CD4-positive, CD25-positive, alpha-beta regulatory T cell (primary cell): ENCODE data around the gene BMP2K. TPM values are rescaled to one million over a fixed set of nuclear protein-coding genes. Genes with fewer than 3 reads are reported as not detected.

Experiments used
- ATAC-seq, 2 donors: fragments of 150-1000 bp; cut with Tn5 transposase; one replicate each; pipeline ENCODE4 v1.10.0; 2021; ENCODE audit warnings: low read depth in 2 of 2, moderate number of reproducible peaks in 2 of 2, moderate library complexity in 1 of 2
- DNase-seq, 3 donors: peaks; one replicate each; pipeline versions ENCODE4 v3.0.0 to v3.0.0-alpha.2; 2012 to 2022; ENCODE audit warnings: mixed read lengths in 1 of 3
- H3K27ac ChIP-seq: one replicate; pipeline ENCODE4 v1.7.0; 2013; ENCODE audit warnings: mild to moderate bottlenecking, low read length; ENCODE audit not compliant: insufficient read depth, poor library complexity, severe bottlenecking
- H3K27me3 ChIP-seq: one replicate; pipeline ENCODE4 v1.7.0; 2013; ENCODE audit warnings: low read length; ENCODE audit not compliant: control insufficient read depth, insufficient read depth
- H3K36me3 ChIP-seq: one replicate; pipeline ENCODE4 v1.7.0; 2013; ENCODE audit warnings: mild to moderate bottlenecking, low read length, moderate library complexity; ENCODE audit not compliant: control insufficient read depth, insufficient read depth
- H3K4me1 ChIP-seq: 2 replicates; pipeline ENCODE4 v1.7.0; 2013; ENCODE audit warnings: mild to moderate bottlenecking, low read length; ENCODE audit not compliant: insufficient read depth, control insufficient read depth, poor library complexity, severe bottlenecking
- H3K4me3 ChIP-seq: one replicate; pipeline ENCODE4 v1.7.0; 2013; ENCODE audit warnings: low read depth, mild to moderate bottlenecking, low read length, moderate library complexity
- H3K9me3 ChIP-seq, 2 experiments: 1 replicate in 1 of 2; 2 replicates in 1 of 2; pipeline ENCODE4 v1.7.0; 2013; ENCODE audit warnings: low read length in 2 of 2, mild to moderate bottlenecking in 1 of 2, moderate library complexity in 1 of 2; ENCODE audit not compliant: control insufficient read depth in 2 of 2
- H3K27ac Mint-ChIP-seq, 3 donors: one replicate each; pipeline ENCODE4 v1.8.0; 2020 to 2022; ENCODE audit warnings: mild to moderate bottlenecking in 3 of 3, mixed read lengths in 3 of 3, moderate library complexity in 2 of 3
- H3K27me3 Mint-ChIP-seq: one replicate; pipeline ENCODE4 v1.8.0; 2022; ENCODE audit warnings: mild to moderate bottlenecking, mixed read lengths
- H3K36me3 Mint-ChIP-seq: one replicate; pipeline ENCODE4 v1.8.0; 2020; ENCODE audit warnings: mixed read lengths
- H3K4me1 Mint-ChIP-seq, 4 donors: one replicate each; pipeline ENCODE4 v1.8.0; 2020 to 2022; ENCODE audit warnings: mixed read lengths in 4 of 4, mild to moderate bottlenecking in 1 of 4
- H3K4me3 Mint-ChIP-seq, 4 donors: one replicate each; pipeline ENCODE4 v1.8.0; 2020 to 2022; ENCODE audit warnings: mild to moderate bottlenecking in 4 of 4, mixed read lengths in 4 of 4, moderate library complexity in 3 of 4
- H3K9me3 Mint-ChIP-seq, 7 donors: one replicate each; pipeline ENCODE4 v1.8.0; 2020 to 2022; ENCODE audit warnings: mixed read lengths in 7 of 7, mild to moderate bottlenecking in 3 of 7, moderate library complexity in 2 of 7
- polyA plus RNA-seq, 4 donors: library from polyadenylated mRNA; unstranded; fragments of 300-500 nt; fragmentation: Illumina TruSeq; gene quantifications; one replicate each; pipeline ENCODE4 v1.2.3, GENCODE V29; 2021
- total RNA-seq: library from RNA; stranded (reverse); gene quantifications from one replicate; pipeline ENCODE4 v1.2.3, GENCODE V29; 2022

The BMP2K gene
- total and polyA plus RNA-seq, 5 donors from 2014 or later = 1.2 to 7.8 (median 2.0) TPM

DNA sequence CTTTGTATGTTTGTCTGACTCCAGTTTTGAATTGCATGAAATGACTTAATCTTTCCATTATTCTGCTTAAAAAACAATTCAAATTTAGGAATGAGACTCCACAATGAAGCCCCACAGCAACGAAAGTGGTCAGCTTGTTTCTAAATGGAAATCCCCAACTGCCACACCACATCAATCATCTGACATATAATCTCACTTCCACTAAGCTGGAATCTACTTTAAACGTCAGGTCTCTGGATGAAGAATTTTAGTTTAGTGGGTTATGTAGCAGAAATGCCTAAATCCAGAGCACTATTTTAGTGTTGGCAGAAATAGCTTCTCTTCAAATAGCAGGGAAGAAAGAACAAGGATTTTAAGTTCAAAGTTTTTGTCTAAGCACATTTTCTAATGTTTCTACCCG, 1.7 kb upstream of the BMP2K start:
- no peak overlapping the region for H3K27ac ChIP-seq
- Mint-ChIP-seq H3K4me1 (peaks cover 11 to 20% (median 14%) of the 10 kb centered on the region in 4 donors), H3K4me3 (peak overlapping the region; percentile 91 to 96 (median 95)), H3K36me3 (no peaks in the 10 kb centered on the region), H3K27ac (peak overlapping the region in 2 of 3 donors; percentile 15 to 91), H3K9me3 (no peaks in the 10 kb centered on the region), H3K27me3 (no peaks in the 10 kb centered on the region)
- H3K4me1 ChIP-seq = peaks cover 18% of the 10 kb centered on the region
- ATAC-seq (no peak), DNase-seq (no peak)
- no peaks in the 10 kb centered on the region for H3K27me3 ChIP-seq
- no peak overlapping the region for H3K4me3 ChIP-seq
- no peaks in the 10 kb centered on the region for H3K9me3 ChIP-seq
- no peaks in the 10 kb centered on the region for H3K36me3 ChIP-seq

DNA sequence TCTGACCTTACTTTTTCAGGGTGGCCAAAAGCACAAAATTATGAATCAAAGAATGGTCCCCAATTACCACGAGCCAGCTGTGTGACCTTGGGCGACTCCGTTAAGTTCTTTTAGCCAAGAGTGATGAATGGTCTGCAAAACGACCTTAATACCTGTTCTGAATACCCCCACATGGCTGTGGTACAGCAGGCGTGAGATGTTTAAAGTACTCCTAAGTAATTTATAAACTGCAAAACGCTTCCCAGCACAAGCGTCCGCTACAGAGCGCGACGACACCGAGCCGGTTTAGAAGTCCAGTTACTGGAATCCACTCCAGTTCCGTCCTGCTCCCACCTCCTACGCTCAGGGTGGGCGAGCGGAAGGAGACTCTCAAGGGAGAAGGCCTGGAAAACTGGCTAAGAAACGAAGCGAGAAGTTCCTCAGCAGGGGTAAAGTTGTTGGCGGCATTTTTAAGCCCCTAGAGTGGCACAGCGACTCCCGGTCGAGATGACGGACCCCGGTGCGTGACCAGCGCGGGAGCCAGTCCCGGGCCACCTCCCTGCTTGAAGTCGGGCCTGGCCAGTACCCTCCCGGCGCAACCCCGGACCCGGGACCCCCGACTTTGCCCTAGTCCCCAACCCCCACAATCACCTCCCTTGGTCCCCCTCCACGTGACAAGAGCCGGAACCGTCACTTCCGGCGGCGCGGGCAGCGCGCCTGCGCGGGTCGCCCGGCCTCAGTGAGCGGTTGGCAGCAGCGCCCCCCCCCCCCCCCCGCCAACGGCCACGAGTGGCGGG, 659 bp upstream of the BMP2K start:
- peak overlapping the region; percentile 85 to 95 (median 91) for H3K27ac Mint-ChIP-seq
- Histone ChIP-seq H3K9me3 (no peaks in the 10 kb centered on the region), H3K36me3 (no peaks in the 10 kb centered on the region), H3K27ac (peak overlapping the region; percentile 78), H3K4me3 (peak overlapping the region; percentile 94), H3K27me3 (no peaks in the 10 kb centered on the region), H3K4me1 (peaks cover 18% of the 10 kb centered on the region)
- H3K27me3 Mint-ChIP-seq = no peaks in the 10 kb centered on the region
- DNase-seq (peak; percentile 81 to 91 (median 90)), ATAC-seq (peak; percentile 70 to 72)
- peaks cover 11 to 18% (median 14%) of the 10 kb centered on the region in 4 donors for H3K4me1 Mint-ChIP-seq
- H3K4me3 Mint-ChIP-seq = peak overlapping the region; percentile 91 to 96 (median 95)
- no peaks in the 10 kb centered on the region for H3K9me3 Mint-ChIP-seq
- no peaks in the 10 kb centered on the region for H3K36me3 Mint-ChIP-seq

DNA sequence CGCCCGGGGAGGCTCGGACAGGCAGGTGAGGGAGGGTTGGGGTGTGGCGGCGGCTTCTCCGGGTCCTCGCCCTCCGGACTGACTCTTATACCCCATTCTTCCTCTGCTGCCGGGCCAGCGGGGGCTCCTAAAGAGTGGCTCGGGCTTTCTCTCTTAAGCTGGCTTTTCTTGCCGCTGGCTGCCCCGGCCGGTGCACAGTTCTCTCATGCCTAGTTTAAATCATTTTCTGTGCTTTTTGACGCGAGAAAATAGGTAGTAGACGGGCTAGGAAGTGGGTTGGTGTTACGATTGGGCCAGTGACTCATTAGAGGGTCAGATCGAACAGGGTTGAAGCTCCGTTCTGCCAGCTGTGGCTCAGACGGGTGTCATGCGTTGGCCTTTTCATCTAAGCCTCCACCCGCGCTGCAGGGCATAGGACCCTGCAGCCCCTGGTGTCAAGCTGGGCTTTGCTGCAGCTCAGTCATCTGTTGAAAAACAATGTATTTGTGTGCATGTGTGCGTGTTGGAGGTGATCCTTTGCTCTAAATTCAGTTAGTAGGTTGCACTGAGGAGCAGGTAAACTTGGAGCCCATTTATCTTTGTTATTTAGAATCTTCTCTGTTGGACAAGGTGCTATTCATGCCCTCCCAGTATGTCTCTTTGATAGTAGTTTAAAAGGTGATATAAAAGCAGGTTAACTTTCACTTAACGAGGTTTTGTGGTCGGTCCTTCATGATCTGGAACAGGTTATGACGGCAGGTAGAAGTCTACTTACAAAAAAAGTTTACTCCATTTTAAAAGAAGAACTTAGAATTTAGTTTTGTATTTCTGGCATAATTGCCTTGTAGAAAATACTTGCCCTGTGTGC, 802 bp downstream of the BMP2K start:
- H3K27ac Mint-ChIP-seq = peak overlapping the region; percentile 52 to 92 (median 89)
- Histone ChIP-seq H3K4me3 (peak overlapping the region; percentile 87), H3K36me3 (no peaks in the 10 kb centered on the region), H3K4me1 (peaks cover 18% of the 10 kb centered on the region), H3K9me3 (no peaks in the 10 kb centered on the region), H3K27me3 (no peaks in the 10 kb centered on the region), H3K27ac (peak overlapping the region; percentile 50)
- ATAC-seq (peak; percentile 47 to 60), DNase-seq (peak; percentile 33 to 70 (median 48))
- H3K27me3 Mint-ChIP-seq = no peaks in the 10 kb centered on the region
- H3K4me3 Mint-ChIP-seq = peak overlapping the region; percentile 91 to 98 (median 94)
- no peaks in the 10 kb centered on the region for H3K36me3 Mint-ChIP-seq
- no peaks in the 10 kb centered on the region for H3K9me3 Mint-ChIP-seq
- peaks cover 11 to 17% (median 14%) of the 10 kb centered on the region in 4 donors for H3K4me1 Mint-ChIP-seq

DNA sequence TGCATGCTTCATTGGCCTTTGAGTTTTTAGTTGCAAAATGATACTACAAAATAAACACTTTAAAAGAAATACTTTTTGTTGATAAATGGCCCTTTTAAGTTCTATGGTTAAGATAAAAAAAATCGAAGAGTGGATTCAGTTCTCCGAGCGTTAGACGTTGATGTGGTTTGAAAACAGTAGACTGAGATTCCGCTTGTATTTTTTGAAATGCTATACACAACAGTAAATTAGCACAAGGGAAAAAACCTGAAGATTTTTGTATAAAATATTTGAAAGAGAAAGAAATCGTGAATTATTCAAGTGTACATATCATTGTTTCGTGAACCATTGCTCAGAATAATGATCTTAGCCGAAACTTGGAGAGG, 1.4 kb downstream of the BMP2K start:
- Mint-ChIP-seq H3K9me3 (no peaks in the 10 kb centered on the region), H3K4me1 (peaks cover 11 to 16% (median 14%) of the 10 kb centered on the region in 4 donors)
- no peak overlapping the region for H3K27ac ChIP-seq

DNA sequence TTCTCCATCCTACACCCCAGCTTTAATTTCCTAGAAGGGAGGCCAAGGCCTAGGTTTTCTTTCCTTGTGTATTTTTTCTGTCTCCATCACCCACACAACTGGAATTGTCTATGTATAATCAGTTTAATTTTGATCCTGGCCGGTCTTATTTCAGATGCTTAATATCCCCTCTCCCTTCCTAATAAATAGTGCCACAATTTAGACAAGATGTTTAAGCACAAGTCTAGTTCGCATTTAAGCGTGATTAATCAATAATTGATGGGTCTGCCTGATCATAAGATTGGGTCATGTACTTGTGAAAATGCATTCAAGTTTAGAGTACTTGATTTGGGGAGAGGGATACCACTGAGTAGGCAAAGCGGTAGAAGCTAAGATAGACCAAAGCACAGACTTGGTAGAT, 2.4 kb downstream of the BMP2K start:
- Mint-ChIP-seq H3K36me3 (no peaks in the 10 kb centered on the region), H3K27me3 (no peaks in the 10 kb centered on the region), H3K4me1 (peaks cover 11 to 16% (median 13%) of the 10 kb centered on the region in 4 donors), H3K4me3 (no peak overlapping the region), H3K27ac (no peak overlapping the region), H3K9me3 (no peaks in the 10 kb centered on the region)
- Histone ChIP-seq H3K4me3 (no peak overlapping the region), H3K27me3 (no peaks in the 10 kb centered on the region), H3K27ac (no peak overlapping the region), H3K4me1 (peaks cover 18% of the 10 kb centered on the region), H3K36me3 (no peaks in the 10 kb centered on the region), H3K9me3 (no peaks in the 10 kb centered on the region)
- ATAC-seq (no peak), DNase-seq (no peak)

More for the DNA sequence above, 1.4 kb downstream of the BMP2K start:
- Histone ChIP-seq H3K27me3 (no peaks in the 10 kb centered on the region), H3K4me3 (peak overlapping the region; percentile 87), H3K9me3 (no peaks in the 10 kb centered on the region), H3K4me1 (peaks cover 18% of the 10 kb centered on the region), H3K36me3 (no peaks in the 10 kb centered on the region)
- DNase-seq (no peak), ATAC-seq (no peak)
- Mint-ChIP-seq H3K36me3 (no peaks in the 10 kb centered on the region), H3K27ac (peak overlapping the region in 1 of 3 donors; percentile 92), H3K4me3 (peak overlapping the region; percentile 91 to 98 (median 94)), H3K27me3 (no peaks in the 10 kb centered on the region)

DNA sequence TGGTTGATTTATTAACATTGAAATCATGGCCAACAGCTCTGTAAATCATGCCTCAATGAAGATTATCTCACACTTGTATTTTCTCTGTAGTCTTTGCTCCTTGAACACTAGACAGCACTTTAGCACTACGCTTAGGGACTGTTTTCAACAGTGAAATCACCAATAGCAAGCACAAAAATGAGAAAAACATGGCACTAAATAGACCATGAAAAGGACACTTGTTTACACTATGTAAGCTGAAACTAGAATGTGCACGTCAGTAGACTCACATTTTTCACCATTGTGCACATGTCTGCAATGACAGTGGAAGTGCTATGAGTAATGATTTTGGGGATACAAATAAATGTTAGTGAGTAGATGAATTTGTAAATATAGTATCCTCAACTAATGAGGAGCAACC, 3.1 kb downstream of the BMP2K start:
- no peaks in the 10 kb centered on the region for H3K9me3 ChIP-seq
- H3K4me3 Mint-ChIP-seq = no peak overlapping the region
- H3K9me3 Mint-ChIP-seq = no peaks in the 10 kb centered on the region
- H3K4me3 ChIP-seq = no peak overlapping the region
- peaks cover 18% of the 10 kb centered on the region for H3K4me1 ChIP-seq
- DNase-seq = no peak
- peaks cover 11 to 19% (median 13%) of the 10 kb centered on the region in 4 donors for H3K4me1 Mint-ChIP-seq
- no peaks in the 10 kb centered on the region for H3K27me3 Mint-ChIP-seq
- no peaks in the 10 kb centered on the region for H3K27me3 ChIP-seq
- H3K27ac ChIP-seq = no peak overlapping the region
- ATAC-seq = no peak
- no peak overlapping the region for H3K27ac Mint-ChIP-seq
- H3K36me3 ChIP-seq = no peaks in the 10 kb centered on the region
- no peaks in the 10 kb centered on the region for H3K36me3 Mint-ChIP-seq

DNA sequence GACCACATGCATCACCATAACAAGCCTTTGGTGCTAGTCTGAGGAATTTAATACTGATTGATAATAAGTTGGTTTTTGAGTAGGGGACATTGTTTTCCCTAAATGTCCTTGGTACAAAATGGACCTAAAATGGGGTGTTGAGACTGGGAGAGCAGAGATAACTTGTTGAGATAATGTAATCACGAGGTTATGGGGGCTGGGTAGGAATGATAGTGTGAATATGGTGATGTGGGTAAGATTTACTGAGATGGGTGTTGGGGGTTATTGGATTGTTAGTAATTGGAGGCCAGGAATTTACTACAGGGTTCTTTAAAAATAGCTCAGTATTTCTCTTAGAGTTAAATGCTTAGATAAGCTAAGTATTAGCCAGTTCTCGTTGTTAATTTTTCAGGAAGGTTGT, 3.9 kb downstream of the BMP2K start:
- no peaks in the 10 kb centered on the region for H3K36me3 Mint-ChIP-seq
- Histone ChIP-seq H3K36me3 (no peaks in the 10 kb centered on the region), H3K4me3 (no peak overlapping the region), H3K27ac (no peak overlapping the region), H3K9me3 (no peaks in the 10 kb centered on the region), H3K4me1 (peaks cover 17% of the 10 kb centered on the region), H3K27me3 (no peaks in the 10 kb centered on the region)
- H3K27ac Mint-ChIP-seq = no peak overlapping the region
- peaks cover 11 to 18% (median 12%) of the 10 kb centered on the region in 4 donors for H3K4me1 Mint-ChIP-seq
- H3K9me3 Mint-ChIP-seq = no peaks in the 10 kb centered on the region
- no peaks in the 10 kb centered on the region for H3K27me3 Mint-ChIP-seq
- H3K4me3 Mint-ChIP-seq = no peak overlapping the region
- no peak for ATAC-seq
- no peak for DNase-seq
